Tibial artery (tissue), 4 donors: Measurements from ENCODE around the gene SRSF12.
A peak's percentile ranks its signal among the peaks of the same experiment; 100 is the strongest.

Source experiments
- DNase-seq, 2 donors: peaks; one replicate each; pipeline ENCODE4 v3.0.0-alpha.2; 2019
- H3K27ac ChIP-seq, 2 donors: fragments of 200-600 bp; sonication (generic) in 1 of 2; 1 replicate in 1 of 2; 2 replicates in 1 of 2; pipeline ENCODE4 v1.5.1; 2018 to 2019; ENCODE audit warnings: mild to moderate bottlenecking in 1 of 2
- H3K27me3 ChIP-seq, 2 donors: fragments of 200-600 bp; sonication (generic) in 1 of 2; one replicate each; pipeline versions ENCODE4 v1.5.1 to v1.6.0; 2016 to 2019
- H3K36me3 ChIP-seq, 3 donors: fragments of 200-600 bp; sonication (generic) in 2 of 3; one replicate each; pipeline ENCODE4 v1.5.1; 2016 to 2019; ENCODE audit warnings: mild to moderate bottlenecking in 2 of 3
- H3K4me1 ChIP-seq, 4 donors: fragments of 200-600 bp; sonication (generic) in 2 of 4; 1 replicate in 3 of 4; 2 replicates in 1 of 4; pipeline ENCODE4 v1.5.1; 2016 to 2019
- H3K4me3 ChIP-seq, 2 donors: fragments of 200-600 bp; sonication (generic) in 1 of 2; 1 replicate in 1 of 2; 2 replicates in 1 of 2; pipeline ENCODE4 v1.5.1; 2018 to 2019; ENCODE audit warnings: mild to moderate bottlenecking in 2 of 2
- H3K9me3 ChIP-seq, 3 donors: fragments of 200-600 bp; sonication (generic) in 1 of 3; one replicate each; pipeline ENCODE4 v1.5.1; 2016 to 2019
- intact Hi-C: fragments of 100-400 bp; cut with DNase I; formaldehyde crosslinking; loops from one replicate; pipeline ENCODE4 v1.15.0; 2023; ENCODE audit warnings: low total_unique reads
- TF ChIP-seq, protein P1 (sequence below), 2 experiments: fragments of 200-600 bp in 1 of 2; fragments of 450-650 bp in 1 of 2; IDR thresholded peaks; one replicate each; pipeline ENCODE4 v1.5.1; 2017 to 2019; ENCODE audit warnings: antibody characterized with exemption in 2 of 2, mild to moderate bottlenecking in 1 of 2, moderate library complexity in 1 of 2

The SRSF12 gene

DNA sequence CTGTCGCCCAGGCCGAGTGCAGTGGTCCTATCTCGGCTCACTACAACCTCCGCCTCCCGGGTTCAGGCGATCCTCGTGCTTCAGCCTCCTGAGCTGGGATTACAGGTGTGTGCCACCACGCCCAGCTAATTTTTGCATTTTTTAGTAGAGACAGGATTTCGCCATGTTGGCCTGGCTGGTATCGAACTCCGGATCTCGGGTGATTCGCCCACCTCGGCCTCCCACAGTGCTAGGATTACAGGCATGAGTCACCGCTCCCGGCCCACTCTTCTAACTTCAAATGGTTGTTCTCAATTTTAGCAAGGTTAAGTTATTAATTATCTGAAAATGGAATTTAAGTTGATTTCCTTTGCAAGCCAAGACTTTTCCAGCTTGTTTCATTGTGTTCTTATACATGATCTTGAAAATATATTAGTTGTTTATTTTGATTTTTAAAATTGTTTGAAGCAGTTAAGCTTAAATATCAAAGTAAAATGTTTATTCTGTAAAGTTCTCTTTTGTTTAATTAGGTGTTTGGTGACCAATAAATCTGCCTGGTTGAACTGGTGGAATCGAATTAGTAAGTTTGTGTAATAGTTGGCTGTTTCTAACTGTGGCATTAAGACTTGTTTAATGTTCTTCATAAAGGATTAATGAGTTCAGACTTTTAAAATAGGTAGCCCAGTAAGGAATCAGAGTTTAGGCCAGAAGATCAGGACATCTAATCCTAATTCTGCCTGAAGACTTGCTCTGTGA, 30.3 kb upstream of the SRSF12 start:
- DNase-seq: no peak
- intact Hi-C loops: no loop called here
- Histone ChIP-seq H3K36me3 (peaks cover 0 to 4% (median 0%) of the 10 kb centered on the region in 3 donors), H3K27me3 (no peaks in the 10 kb centered on the region), H3K4me1 (peaks cover 0 to 39% (median 14%) of the 10 kb centered on the region in 4 donors), H3K9me3 (no peaks in the 10 kb centered on the region), H3K27ac (peak overlapping the region; percentile 8 to 92), H3K4me3 (no peak overlapping the region)
- TF ChIP-seq, protein P1, sequence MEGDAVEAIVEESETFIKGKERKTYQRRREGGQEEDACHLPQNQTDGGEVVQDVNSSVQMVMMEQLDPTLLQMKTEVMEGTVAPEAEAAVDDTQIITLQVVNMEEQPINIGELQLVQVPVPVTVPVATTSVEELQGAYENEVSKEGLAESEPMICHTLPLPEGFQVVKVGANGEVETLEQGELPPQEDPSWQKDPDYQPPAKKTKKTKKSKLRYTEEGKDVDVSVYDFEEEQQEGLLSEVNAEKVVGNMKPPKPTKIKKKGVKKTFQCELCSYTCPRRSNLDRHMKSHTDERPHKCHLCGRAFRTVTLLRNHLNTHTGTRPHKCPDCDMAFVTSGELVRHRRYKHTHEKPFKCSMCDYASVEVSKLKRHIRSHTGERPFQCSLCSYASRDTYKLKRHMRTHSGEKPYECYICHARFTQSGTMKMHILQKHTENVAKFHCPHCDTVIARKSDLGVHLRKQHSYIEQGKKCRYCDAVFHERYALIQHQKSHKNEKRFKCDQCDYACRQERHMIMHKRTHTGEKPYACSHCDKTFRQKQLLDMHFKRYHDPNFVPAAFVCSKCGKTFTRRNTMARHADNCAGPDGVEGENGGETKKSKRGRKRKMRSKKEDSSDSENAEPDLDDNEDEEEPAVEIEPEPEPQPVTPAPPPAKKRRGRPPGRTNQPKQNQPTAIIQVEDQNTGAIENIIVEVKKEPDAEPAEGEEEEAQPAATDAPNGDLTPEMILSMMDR (IDR thresholded peaks at IDR 0.05): no peak

GRCh38 chr6:89146718-89147700, 29.1 kb upstream of the SRSF12 start:
- Histone ChIP-seq H3K27ac (peak overlapping the region; percentile 85 to 92), H3K36me3 (peaks cover 0 to 4% (median 0%) of the 10 kb centered on the region in 3 donors), H3K9me3 (no peaks in the 10 kb centered on the region), H3K4me1 (peaks cover 0 to 36% (median 14%) of the 10 kb centered on the region in 4 donors), H3K4me3 (peak overlapping the region; percentile 72 to 95), H3K27me3 (no peaks in the 10 kb centered on the region)
- DNase-seq: no peak
- TF ChIP-seq, protein P1 (IDR thresholded peaks at IDR 0.05): no peak
- intact Hi-C loops: no loop called here

GRCh38 chr6:89145956-89146717, 28.3 kb upstream of the SRSF12 start, which contains the start of gene PM20D2:
PM20D2 (plus strand) TSS chr6:89146055; CDS start chr6:89146145, 90 bp downstream.
- H3K27ac ChIP-seq: peak within 1 kb of the TSS; percentile 85 to 92
- intact Hi-C loops: no loop called here

DNA sequence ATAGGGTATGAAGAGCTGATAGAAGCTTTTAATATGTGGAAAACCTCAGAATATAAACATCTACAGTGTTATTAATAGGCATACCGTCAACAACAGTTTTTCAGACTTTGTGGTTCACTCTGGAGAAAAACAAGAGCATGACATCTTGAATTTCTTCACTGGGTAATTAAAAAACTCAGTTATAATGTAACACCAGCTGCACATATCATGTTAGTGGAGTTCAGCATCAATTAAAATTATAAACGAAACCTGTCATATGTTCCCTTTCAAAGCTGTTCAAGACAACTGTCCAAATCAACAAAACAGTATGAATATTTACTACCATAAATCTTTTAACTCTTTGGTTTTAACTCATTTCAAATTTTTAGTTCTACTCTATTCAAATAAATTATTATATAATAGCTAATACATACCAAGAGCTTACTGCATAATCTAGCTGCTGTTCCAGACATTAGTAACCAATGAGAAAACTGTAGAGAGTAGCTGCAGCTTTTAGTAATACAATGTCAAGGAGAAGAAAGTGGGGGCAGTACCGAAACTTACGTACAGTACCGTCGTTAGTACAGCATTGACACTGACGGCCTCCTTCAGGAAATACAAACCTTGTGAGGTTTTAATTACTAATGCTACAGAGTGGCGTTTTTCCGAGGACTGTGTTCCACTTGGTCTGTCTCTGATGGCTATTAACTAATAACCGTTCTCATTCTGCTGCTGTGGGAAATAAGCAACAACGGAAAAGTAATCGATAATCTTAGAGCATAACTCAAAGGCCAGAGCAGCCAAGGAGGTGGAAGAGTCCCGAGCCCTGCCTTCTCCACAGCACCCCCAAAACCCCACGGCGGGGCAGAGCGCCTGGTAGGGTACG, 27.5 kb upstream of the SRSF12 start:
- no peak for DNase-seq
- H3K27ac ChIP-seq: peak overlapping the region; percentile 85 to 92
- TF ChIP-seq, protein P1 (IDR thresholded peaks at IDR 0.05): no peak
- no peaks in the 10 kb centered on the region for H3K36me3 ChIP-seq
- no peaks in the 10 kb centered on the region for H3K27me3 ChIP-seq
- intact Hi-C loops: no loop called here
- H3K9me3 ChIP-seq: no peaks in the 10 kb centered on the region
- H3K4me3 ChIP-seq: peak overlapping the region; percentile 72 to 95
- H3K4me1 ChIP-seq: peaks cover 0 to 44% (median 19%) of the 10 kb centered on the region in 4 donors

More at GRCh38 chr6:89145956-89146717, 28.3 kb upstream of the SRSF12 start, which contains the start of gene PM20D2:
- H3K4me3 ChIP-seq: peak within 1 kb of the TSS; percentile 72 to 95
- H3K27me3 ChIP-seq: no peaks in the 10 kb centered on the region
- TF ChIP-seq, protein P1 (IDR thresholded peaks at IDR 0.05): no peak
- H3K36me3 ChIP-seq: no peaks in the 10 kb centered on the region
- H3K4me1 ChIP-seq: peaks cover 0 to 36% (median 15%) of the 10 kb centered on the region in 4 donors
- H3K9me3 ChIP-seq: no peaks in the 10 kb centered on the region
- peak; percentile 36 to 83 for DNase-seq
